D721Med (cell line): ENCODE data around the gene RBSN.

Source experiments
- DNase-seq: peaks from one replicate; pipeline ENCODE4 v3.0.0; 2011; ENCODE audit warnings: low spot score; ENCODE audit not compliant: insufficient read length
- FAIRE-seq: peaks from 2 replicates; lab custom pipeline; 2011; peaks lifted over from hg19 to GRCh38; lab: Jason Lieb, UNC
- CTCF ChIP-seq: IDR thresholded peaks from 2 replicates; pipeline ENCODE4 v1.5.1; 2012; ENCODE audit warnings: mild to moderate bottlenecking, control low read depth; ENCODE audit not compliant: insufficient read depth; ENCODE audit errors: missing control alignments

The RBSN gene

GRCh38 chr3:15083252-15083651, 15.7 kb downstream of the RBSN start:
- no peak for TF ChIP-seq CTCF
- FAIRE-seq (no peak), DNase-seq (no peak)

GRCh38 chr3:15081960-15082664, 16.8 kb downstream of the RBSN start:
- DNase-seq (no peak), FAIRE-seq (no peak)
- no peak for TF ChIP-seq CTCF

GRCh38 chr3:15079091-15079490, 19.9 kb downstream of the RBSN start:
- no peak for FAIRE-seq
- TF ChIP-seq CTCF = no peak

GRCh38 chr3:15074500-15074899, 24.4 kb downstream of the RBSN start:
- TF ChIP-seq CTCF = no peak
- FAIRE-seq (no peak), DNase-seq (no peak)

More at GRCh38 chr3:15079091-15079490, 19.9 kb downstream of the RBSN start:
- DNase-seq = no peak

- FAIRE-seq = no peak
- no peak for TF ChIP-seq CTCF
- DNase-seq = no peak
Observed at GRCh38 chr3:15071699-15072098, 27.2 kb downstream of the RBSN start.

GRCh38 chr3:15069441-15069840, 29.5 kb downstream of the RBSN start:
- TF ChIP-seq CTCF = no peak
- FAIRE-seq (no peak), DNase-seq (no peak)

GRCh38 chr3:15066467-15066866, 32.5 kb downstream of the RBSN start:
- no peak for TF ChIP-seq CTCF
- FAIRE-seq = no peak
- no peak for DNase-seq
